Activated T-helper 2 cell treated with anti-CD3 and anti-CD28 coated beads, Interferon-gamma antibody, Interleukin-2, Interleukin-4, amounts not matched to agents 10 μg/mL and 5 μg/mL and 100 μg/mL, durations not matched to agents 14 hours and 24 hours and 36 hours (primary cell): ENCODE data around the gene ADIPOR2. TPM values are rescaled to one million over a fixed set of nuclear protein-coding genes. Genes with fewer than 3 reads are reported as not detected.
A peak's percentile ranks its signal among the peaks of the same experiment; 100 is the strongest.
"Not testable (repeated sequence)": the region's sequence is repeated elsewhere in the genome, so short reads cannot be mapped to it uniquely, and the experiment has no call there.

Experiments used
- DNase-seq: peaks from one replicate; pipeline ENCODE4 v3.0.0; 2021; ENCODE audit warnings: low spot score
- H3K27ac Mint-ChIP-seq: one replicate; pipeline ENCODE4 v1.8.0; 2021; ENCODE audit warnings: mixed read lengths
- H3K27me3 Mint-ChIP-seq: one replicate; pipeline ENCODE4 v1.8.0; 2021; ENCODE audit warnings: low read depth, mixed read lengths
- H3K36me3 Mint-ChIP-seq: one replicate; pipeline ENCODE4 v1.8.0; 2021; ENCODE audit warnings: low read depth, mixed read lengths
- H3K4me1 Mint-ChIP-seq: one replicate; pipeline ENCODE4 v1.8.0; 2021; ENCODE audit warnings: low read depth, mixed read lengths
- H3K4me3 Mint-ChIP-seq: one replicate; pipeline ENCODE4 v1.8.0; 2021; ENCODE audit warnings: low read depth, mild to moderate bottlenecking, moderate library complexity, mixed read lengths
- H3K9me3 Mint-ChIP-seq: one replicate; pipeline ENCODE4 v1.8.0; 2021; ENCODE audit warnings: mixed read lengths
- intact Hi-C: fragments of 100-400 bp; cut with micrococcal nuclease; formaldehyde crosslinking; loops from one replicate; pipeline ENCODE4 v1.15.1; 2023
- total RNA-seq: library from RNA; stranded (reverse); gene quantifications from 2 replicates; pipeline ENCODE4 v1.2.3, GENCODE V29; 2022

Gene ADIPOR2
- total RNA-seq, 1 donor from 2014 or later = 81.0 TPM

- intact Hi-C loops = loop anchor here (10.0 kb wide), 1 partner anchor 1284 kb away; the partner anchor contains the start of gene TEAD4
- Mint-ChIP-seq H3K27ac (no peak overlapping the region), H3K27me3 (peaks cover 3% of the 10 kb centered on the region), H3K36me3 (no peaks in the 10 kb centered on the region), H3K9me3 (no peaks in the 10 kb centered on the region), H3K4me1 (peaks cover 31% of the 10 kb centered on the region), H3K4me3 (no peak overlapping the region)
- DNase-seq = no peak
Observed at GRCh38 chr12:1670358-1671268, 20.3 kb upstream of the ADIPOR2 start.

- no peaks in the 10 kb centered on the region for H3K36me3 Mint-ChIP-seq
- H3K9me3 Mint-ChIP-seq = no peaks in the 10 kb centered on the region
- no peak overlapping the region for H3K4me3 Mint-ChIP-seq
- no peak for DNase-seq
- intact Hi-C loops = loop anchor here (10.0 kb wide), 1 partner anchor 1279 kb away; the partner anchor contains the start of gene TEAD4
- peaks cover 2% of the 10 kb centered on the region for H3K4me1 Mint-ChIP-seq
- peaks cover 17% of the 10 kb centered on the region for H3K27me3 Mint-ChIP-seq
- H3K27ac Mint-ChIP-seq = no peak overlapping the region
Observed at GRCh38 chr12:1676043-1676442, 14.8 kb upstream of the ADIPOR2 start.

- intact Hi-C loops = loop anchor here (1.0 kb wide), 1 partner anchor 8 kb away; no protein-coding TSS in a partner anchor
- no peaks in the 10 kb centered on the region for H3K36me3 Mint-ChIP-seq
- DNase-seq = no peak
- no peaks in the 10 kb centered on the region for H3K9me3 Mint-ChIP-seq
- H3K4me3 Mint-ChIP-seq = no peak overlapping the region
- H3K27me3 Mint-ChIP-seq = peaks cover 25% of the 10 kb centered on the region
- H3K4me1 Mint-ChIP-seq = no peaks in the 10 kb centered on the region
- no peak overlapping the region for H3K27ac Mint-ChIP-seq
Observed at GRCh38 chr12:1680804-1681492, 9.9 kb upstream of the ADIPOR2 start.

- H3K27me3 Mint-ChIP-seq = peaks cover 26% of the 10 kb centered on the region
- H3K4me3 Mint-ChIP-seq = no peak overlapping the region
- no peaks in the 10 kb centered on the region for H3K4me1 Mint-ChIP-seq
- H3K9me3 Mint-ChIP-seq = no peaks in the 10 kb centered on the region
- DNase-seq = no peak
- H3K27ac Mint-ChIP-seq = no peak overlapping the region
- no peaks in the 10 kb centered on the region for H3K36me3 Mint-ChIP-seq
- intact Hi-C loops = no loop called here
Observed at GRCh38 chr12:1681493-1681807, 9.4 kb upstream of the ADIPOR2 start.

- intact Hi-C loops = no loop called here
- Mint-ChIP-seq H3K4me3 (peak overlapping the region; percentile 17), H3K36me3 (peaks cover 15% of the 10 kb centered on the region)
Observed at GRCh38 chr12:1688086-1688710, 2.7 kb upstream of the ADIPOR2 start.

GRCh38 chr12:1691123-1692007 is 495 bp downstream of the ADIPOR2 start:
- intact Hi-C loops = loop anchor here (1.0 to 10.0 kb wide), 3 partner anchors 87 to 937 kb away; partner anchors contain the start of gene WNK1
- peak; percentile 27 for DNase-seq
- Mint-ChIP-seq H3K9me3 (no peaks in the 10 kb centered on the region), H3K36me3 (peaks cover 31% of the 10 kb centered on the region), H3K4me3 (peak overlapping the region; percentile 100), H3K27me3 (peaks cover 8% of the 10 kb centered on the region), H3K27ac (peak overlapping the region; percentile 96), H3K4me1 (peaks cover 42% of the 10 kb centered on the region)

More at GRCh38 chr12:1688086-1688710, 2.7 kb upstream of the ADIPOR2 start:
- Mint-ChIP-seq H3K4me1 (peaks cover 28% of the 10 kb centered on the region), H3K27me3 (peaks cover 22% of the 10 kb centered on the region), H3K27ac (no peak overlapping the region), H3K9me3 (no peaks in the 10 kb centered on the region)
- no peak for DNase-seq

GRCh38 chr12:1692226-1692625 is 1.4 kb downstream of the ADIPOR2 start:
- peak overlapping the region; percentile 96 for H3K27ac Mint-ChIP-seq
- no peaks in the 10 kb centered on the region for H3K9me3 Mint-ChIP-seq
- peak overlapping the region; percentile 100 for H3K4me3 Mint-ChIP-seq
- peaks cover 5% of the 10 kb centered on the region for H3K27me3 Mint-ChIP-seq
- peaks cover 47% of the 10 kb centered on the region for H3K4me1 Mint-ChIP-seq
- intact Hi-C loops = loop anchor here (10.0 kb wide), 2 partner anchors 87 to 937 kb away; partner anchors contain the start of gene WNK1
- H3K36me3 Mint-ChIP-seq = peaks cover 35% of the 10 kb centered on the region
- no peak for DNase-seq

GRCh38 chr12:1692895-1693610 is 2.2 kb downstream of the ADIPOR2 start:
- H3K4me1 Mint-ChIP-seq = peaks cover 53% of the 10 kb centered on the region
- peaks cover 39% of the 10 kb centered on the region for H3K36me3 Mint-ChIP-seq
- no peaks in the 10 kb centered on the region for H3K27me3 Mint-ChIP-seq
- intact Hi-C loops = loop anchor here (10.0 kb wide), 2 partner anchors 88 to 938 kb away; partner anchors contain the start of gene WNK1
- no peak overlapping the region for H3K27ac Mint-ChIP-seq
- H3K4me3 Mint-ChIP-seq = peak overlapping the region; percentile 37
- no peaks in the 10 kb centered on the region for H3K9me3 Mint-ChIP-seq
- no peak for DNase-seq

- Mint-ChIP-seq H3K36me3 (peaks cover 44% of the 10 kb centered on the region), H3K4me1 (peaks cover 51% of the 10 kb centered on the region)
- not testable (repeated sequence) for H3K27me3 Mint-ChIP-seq, DNase-seq, H3K4me3 Mint-ChIP-seq, H3K9me3 Mint-ChIP-seq, H3K27ac Mint-ChIP-seq
- intact Hi-C loops = loop anchor here (10.0 kb wide), 2 partner anchors 90 to 940 kb away; partner anchors contain the start of gene WNK1
Observed at GRCh38 chr12:1695097-1695496, 4.2 kb downstream of the ADIPOR2 start.

- Mint-ChIP-seq H3K27me3 (no peaks in the 10 kb centered on the region), H3K9me3 (no peaks in the 10 kb centered on the region), H3K27ac (no peak overlapping the region), H3K36me3 (peaks cover 48% of the 10 kb centered on the region), H3K4me1 (peaks cover 49% of the 10 kb centered on the region), H3K4me3 (no peak overlapping the region)
- DNase-seq = no peak
- intact Hi-C loops = loop anchor here (10.0 kb wide), 2 partner anchors 91 to 941 kb away; partner anchors contain the start of gene WNK1
Observed at GRCh38 chr12:1695886-1696670, 5.2 kb downstream of the ADIPOR2 start.

GRCh38 chr12:1696800-1697199 is 5.9 kb downstream of the ADIPOR2 start:
- no peak overlapping the region for H3K27ac Mint-ChIP-seq
- H3K9me3 Mint-ChIP-seq = no peaks in the 10 kb centered on the region
- intact Hi-C loops = loop anchor here (10.0 kb wide), 2 partner anchors 92 to 942 kb away; partner anchors contain the start of gene WNK1
- H3K27me3 Mint-ChIP-seq = no peaks in the 10 kb centered on the region
- no peak overlapping the region for H3K4me3 Mint-ChIP-seq
- peaks cover 48% of the 10 kb centered on the region for H3K4me1 Mint-ChIP-seq
- H3K36me3 Mint-ChIP-seq = peaks cover 44% of the 10 kb centered on the region
- no peak for DNase-seq
